Neutrophil (primary cell): ENCODE data around the gene PAX5.

Experiments used
- H3K27ac ChIP-seq: fragments of 200-600 bp; sonication (generic); 2 replicates; pipeline ENCODE4 v1.5.1; 2016; ENCODE audit warnings: mild to moderate bottlenecking, moderate library complexity
- H3K27me3 ChIP-seq: fragments of 200-600 bp; sonication (generic); 2 replicates; pipeline ENCODE4 v1.6.0; 2016; ENCODE audit warnings: mild to moderate bottlenecking
- H3K36me3 ChIP-seq: fragments of 200-600 bp; sonication (generic); 2 replicates; pipeline ENCODE4 v1.5.1; 2017
- H3K4me1 ChIP-seq, 2 experiments: fragments of 200-600 bp in 1 of 2; sonication (generic) in 1 of 2; 1 replicate in 1 of 2; 2 replicates in 1 of 2; pipeline versions ENCODE4 v1.5.1 to v1.6.1; 2013 to 2016; ENCODE audit warnings: low read depth in 1 of 2, low read length in 1 of 2, mild to moderate bottlenecking in 1 of 2, moderate library complexity in 1 of 2; ENCODE audit not compliant: control insufficient read depth in 1 of 2, insufficient read depth in 1 of 2
- H3K4me3 ChIP-seq, 2 experiments: fragments of 200-600 bp in 1 of 2; sonication (generic) in 1 of 2; 1 replicate in 1 of 2; 2 replicates in 1 of 2; pipeline ENCODE4 v1.5.1; 2013 to 2016; ENCODE audit warnings: low read depth in 1 of 2, low read length in 1 of 2, mild to moderate bottlenecking in 1 of 2, moderate library complexity in 1 of 2
- H3K9me3 ChIP-seq: fragments of 200-600 bp; sonication (generic); 2 replicates; pipeline ENCODE4 v1.5.1; 2016
- TF ChIP-seq, protein P1 (sequence below): fragments of 200-600 bp; sonication (generic); IDR thresholded peaks from 2 replicates; pipeline ENCODE4 v1.5.1; 2016; ENCODE audit warnings: antibody characterized with exemption

PAX5 gene

DNA sequence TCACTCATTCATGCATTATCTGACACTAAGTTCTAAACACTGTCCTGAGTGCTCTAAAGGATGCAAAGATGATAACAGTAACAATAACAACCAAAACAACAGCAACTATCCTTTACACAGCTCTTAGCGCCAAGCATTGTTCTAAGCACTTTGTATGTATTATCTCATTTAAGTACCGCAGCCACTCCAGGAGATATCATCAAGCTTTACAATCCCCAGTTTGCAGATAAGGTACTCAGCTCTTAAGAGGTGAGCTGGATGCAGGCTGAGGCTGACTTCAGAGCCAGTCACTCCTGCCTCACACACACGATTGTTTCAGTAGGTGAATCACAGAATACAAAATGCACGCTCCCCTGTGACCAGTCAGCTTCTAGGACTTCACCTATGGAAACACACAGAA, 141.8 kb downstream of the PAX5 start:
- Histone ChIP-seq H3K36me3 (no peaks in the 10 kb centered on the region), H3K27ac (no peak overlapping the region), H3K27me3 (peaks cover 34% of the 10 kb centered on the region)

GRCh38 chr9:36891341-36891811, 142.7 kb downstream of the PAX5 start:
- Histone ChIP-seq H3K9me3 (no peaks in the 10 kb centered on the region), H3K27ac (no peak overlapping the region), H3K4me3 (no peak overlapping the region), H3K4me1 (no peaks in the 10 kb centered on the region), H3K36me3 (no peaks in the 10 kb centered on the region), H3K27me3 (peaks cover 43% of the 10 kb centered on the region)
- TF ChIP-seq, protein P1, sequence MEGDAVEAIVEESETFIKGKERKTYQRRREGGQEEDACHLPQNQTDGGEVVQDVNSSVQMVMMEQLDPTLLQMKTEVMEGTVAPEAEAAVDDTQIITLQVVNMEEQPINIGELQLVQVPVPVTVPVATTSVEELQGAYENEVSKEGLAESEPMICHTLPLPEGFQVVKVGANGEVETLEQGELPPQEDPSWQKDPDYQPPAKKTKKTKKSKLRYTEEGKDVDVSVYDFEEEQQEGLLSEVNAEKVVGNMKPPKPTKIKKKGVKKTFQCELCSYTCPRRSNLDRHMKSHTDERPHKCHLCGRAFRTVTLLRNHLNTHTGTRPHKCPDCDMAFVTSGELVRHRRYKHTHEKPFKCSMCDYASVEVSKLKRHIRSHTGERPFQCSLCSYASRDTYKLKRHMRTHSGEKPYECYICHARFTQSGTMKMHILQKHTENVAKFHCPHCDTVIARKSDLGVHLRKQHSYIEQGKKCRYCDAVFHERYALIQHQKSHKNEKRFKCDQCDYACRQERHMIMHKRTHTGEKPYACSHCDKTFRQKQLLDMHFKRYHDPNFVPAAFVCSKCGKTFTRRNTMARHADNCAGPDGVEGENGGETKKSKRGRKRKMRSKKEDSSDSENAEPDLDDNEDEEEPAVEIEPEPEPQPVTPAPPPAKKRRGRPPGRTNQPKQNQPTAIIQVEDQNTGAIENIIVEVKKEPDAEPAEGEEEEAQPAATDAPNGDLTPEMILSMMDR, result no peak

More for the DNA sequence above, 141.8 kb downstream of the PAX5 start:
- no peaks in the 10 kb centered on the region for H3K4me1 ChIP-seq
- TF ChIP-seq, protein P1, result no peak
- H3K4me3 ChIP-seq, result no peak overlapping the region
- no peaks in the 10 kb centered on the region for H3K9me3 ChIP-seq

- no peaks in the 10 kb centered on the region for H3K4me1 ChIP-seq
- H3K9me3 ChIP-seq, result no peaks in the 10 kb centered on the region
- TF ChIP-seq, protein P1, result no peak
- no peaks in the 10 kb centered on the region for H3K36me3 ChIP-seq
- H3K27ac ChIP-seq, result no peak overlapping the region
- no peak overlapping the region for H3K4me3 ChIP-seq
- H3K27me3 ChIP-seq, result peaks cover 53% of the 10 kb centered on the region
Measured at GRCh38 chr9:36889844-36890243, 144.2 kb downstream of the PAX5 start.

DNA sequence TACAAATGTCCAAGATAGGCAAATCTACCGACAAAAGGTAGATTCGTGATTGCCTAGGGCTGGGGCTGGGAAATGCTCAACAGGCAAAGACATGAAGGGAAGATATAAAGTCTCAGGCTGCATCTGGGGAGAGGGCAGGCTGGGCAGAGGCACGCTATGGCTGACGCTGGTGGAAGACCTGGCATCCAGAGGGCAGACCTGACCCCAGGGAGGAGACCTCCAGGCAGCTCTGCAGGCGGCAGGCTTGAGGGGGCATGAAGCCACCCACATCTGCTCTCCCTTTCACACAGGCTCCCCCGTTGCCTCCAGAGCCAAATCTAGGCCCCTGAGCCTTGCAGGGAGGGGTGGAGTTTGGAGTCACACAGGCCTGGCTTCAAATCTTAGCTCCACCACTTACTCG, 145.5 kb downstream of the PAX5 start:
- H3K27ac ChIP-seq, result no peak overlapping the region
- H3K9me3 ChIP-seq, result no peaks in the 10 kb centered on the region
- no peaks in the 10 kb centered on the region for H3K36me3 ChIP-seq
- TF ChIP-seq, protein P1, result no peak
- no peak overlapping the region for H3K4me3 ChIP-seq
- H3K4me1 ChIP-seq, result no peaks in the 10 kb centered on the region
- peaks cover 53% of the 10 kb centered on the region for H3K27me3 ChIP-seq

- no peak overlapping the region for H3K27ac ChIP-seq
- no peaks in the 10 kb centered on the region for H3K9me3 ChIP-seq
- H3K27me3 ChIP-seq, result peaks cover 37% of the 10 kb centered on the region
- H3K36me3 ChIP-seq, result no peaks in the 10 kb centered on the region
- H3K4me3 ChIP-seq, result no peak overlapping the region
- H3K4me1 ChIP-seq, result no peaks in the 10 kb centered on the region
- TF ChIP-seq, protein P1, result no peak
Measured at GRCh38 chr9:36884721-36885120, 149.3 kb downstream of the PAX5 start.

GRCh38 chr9:36882594-36882993, 151.5 kb downstream of the PAX5 start:
- peaks cover 23% of the 10 kb centered on the region for H3K27me3 ChIP-seq
- no peak overlapping the region for H3K4me3 ChIP-seq
- TF ChIP-seq, protein P1, result no peak
- no peak overlapping the region for H3K27ac ChIP-seq
- H3K36me3 ChIP-seq, result no peaks in the 10 kb centered on the region
- H3K9me3 ChIP-seq, result no peaks in the 10 kb centered on the region
- no peaks in the 10 kb centered on the region for H3K4me1 ChIP-seq
